MM.1S (cell line): ENCODE data around the gene DSPP.

Experiments used
- DNase-seq: peaks from one replicate; pipeline ENCODE4 v3.0.0-alpha.2; 2015
- H2AFZ ChIP-seq: fragments of 300-600 bp; sonication (generic); 2 replicates; pipeline ENCODE4 v1.6.0; 2016; ENCODE audit warnings: antibody characterized with exemption, low read length
- H3F3A ChIP-seq: fragments of 300-600 bp; sonication (generic); 2 replicates; pipeline ENCODE4 v1.6.1; 2016; ENCODE audit warnings: mild to moderate bottlenecking, antibody characterized with exemption, low read length, moderate library complexity, mixed read lengths; ENCODE audit not compliant: insufficient read depth
- H3K27ac ChIP-seq: fragments of 300-600 bp; sonication (generic); 2 replicates; pipeline ENCODE4 v1.5.1; 2016; ENCODE audit warnings: mild to moderate bottlenecking, low read length
- H3K27me3 ChIP-seq: fragments of 300-600 bp; sonication (generic); replicated peaks from 2 replicates; pipeline ENCODE4 v1.6.0; 2016; ENCODE audit warnings: low read length; ENCODE audit not compliant: insufficient read depth
- H3K36me3 ChIP-seq: fragments of 300-600 bp; sonication (generic); replicated peaks from 2 replicates; pipeline ENCODE4 v1.6.1; 2016; ENCODE audit warnings: mild to moderate bottlenecking, low read length, mixed read lengths; ENCODE audit not compliant: insufficient read depth
- H3K4me1 ChIP-seq: fragments of 300-600 bp; sonication (generic); 2 replicates; pipeline ENCODE4 v1.6.1; 2016; ENCODE audit warnings: low read length, mixed read lengths
- H3K4me2 ChIP-seq: fragments of 300-600 bp; sonication (generic); 2 replicates; pipeline ENCODE4 v1.6.0; 2016; ENCODE audit warnings: low read depth, low read length
- H3K4me3 ChIP-seq: fragments of 300-600 bp; sonication (generic); 2 replicates; pipeline ENCODE4 v1.5.1; 2016; ENCODE audit warnings: low read length, mixed read lengths
- H3K79me2 ChIP-seq: fragments of 300-600 bp; sonication (generic); 2 replicates; pipeline ENCODE4 v1.6.1; 2016; ENCODE audit warnings: mixed run types, low read length, mixed read lengths
- H3K9ac ChIP-seq: fragments of 300-600 bp; sonication (generic); 2 replicates; pipeline ENCODE4 v1.6.1; 2016; ENCODE audit warnings: low read length, mixed read lengths
- H3K9me2 ChIP-seq: fragments of 300-600 bp; sonication (generic); replicated peaks from 2 replicates; pipeline ENCODE4 v1.6.1; 2016; ENCODE audit warnings: mild to moderate bottlenecking, low read length, mixed read lengths; ENCODE audit not compliant: insufficient read depth
- H3K9me3 ChIP-seq: fragments of 300-600 bp; sonication (generic); replicated peaks from 2 replicates; pipeline ENCODE4 v1.6.1; 2016; ENCODE audit warnings: mild to moderate bottlenecking, low read length, mixed read lengths; ENCODE audit not compliant: insufficient read depth
- H4K20me1 ChIP-seq: fragments of 300-600 bp; sonication (generic); 2 replicates; pipeline ENCODE4 v1.6.1; 2016; ENCODE audit warnings: mild to moderate bottlenecking, low read length, moderate library complexity, mixed read lengths; ENCODE audit not compliant: insufficient read depth
- CTCF ChIP-seq: fragments of 300-600 bp; sonication (generic); IDR thresholded peaks from 2 replicates; pipeline ENCODE4 v1.5.1; 2016; ENCODE audit warnings: antibody characterized with exemption, low read length, mixed read lengths
- EZH2 ChIP-seq: fragments of 300-600 bp; sonication (generic); optimal IDR thresholded peaks from 2 replicates; pipeline ENCODE3; 2017; ENCODE audit warnings: low read depth, mild to moderate bottlenecking, antibody characterized with exemption, low read length, mixed read lengths
- EZH2phosphoT487 ChIP-seq: fragments of 300-600 bp; sonication (generic); IDR thresholded peaks from 2 replicates; pipeline ENCODE4 v1.6.1; 2018; ENCODE audit warnings: antibody characterized with exemption, low read length

The DSPP gene

GRCh38 chr4:87633243-87633642 lies 24.9 kb downstream of the DSPP start:
- H3K4me2 ChIP-seq, result no peak overlapping the region
- H3K9me2 ChIP-seq, result no peaks in the 10 kb centered on the region
- H3F3A ChIP-seq, result no peaks in the 10 kb centered on the region
- no peaks in the 10 kb centered on the region for H4K20me1 ChIP-seq
- H2AFZ ChIP-seq, result no peak overlapping the region
- no peaks in the 10 kb centered on the region for H3K4me1 ChIP-seq
- no peak overlapping the region for H3K9ac ChIP-seq
- no peaks in the 10 kb centered on the region for H3K27me3 ChIP-seq
- no peaks in the 10 kb centered on the region for H3K9me3 ChIP-seq
- no peak overlapping the region for H3K4me3 ChIP-seq
- no peak for DNase-seq
- no peak overlapping the region for H3K27ac ChIP-seq
- no peak for TF ChIP-seq EZH2
- no peak for TF ChIP-seq EZH2phosphoT487
- TF ChIP-seq CTCF, result no peak
- H3K79me2 ChIP-seq, result no peaks in the 10 kb centered on the region
- H3K36me3 ChIP-seq, result no peaks in the 10 kb centered on the region

DNA sequence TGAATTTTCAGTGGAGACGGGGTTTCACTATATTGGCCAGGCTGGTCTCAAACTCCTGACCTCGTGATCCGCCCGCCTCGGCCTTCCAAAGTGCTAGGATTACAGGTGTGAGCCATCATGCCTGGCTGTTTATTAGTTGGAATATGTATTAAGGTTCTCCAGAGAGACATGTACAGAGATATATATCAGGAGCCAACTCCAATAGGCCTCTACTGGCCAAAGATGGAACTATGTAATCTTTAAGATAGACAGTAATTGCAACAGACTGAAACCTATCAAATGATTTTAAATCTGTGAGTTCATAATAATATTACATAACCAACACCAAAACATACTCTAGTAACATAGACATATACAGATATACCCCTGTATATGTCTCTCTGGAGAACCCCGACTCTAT lies 36.0 kb downstream of the DSPP start:
- no peaks in the 10 kb centered on the region for H3K27me3 ChIP-seq
- no peaks in the 10 kb centered on the region for H3K79me2 ChIP-seq
- no peaks in the 10 kb centered on the region for H4K20me1 ChIP-seq
- DNase-seq, result no peak
- H3K9ac ChIP-seq, result no peak overlapping the region
- no peak overlapping the region for H3K27ac ChIP-seq
- TF ChIP-seq CTCF (peak; percentile 10; the same call in 1 of the 2 replicates), EZH2phosphoT487 (no peak)
- no peaks in the 10 kb centered on the region for H3K9me2 ChIP-seq
- no peak overlapping the region for H3K4me3 ChIP-seq
- no peak overlapping the region for H2AFZ ChIP-seq
- no peaks in the 10 kb centered on the region for H3F3A ChIP-seq
- no peaks in the 10 kb centered on the region for H3K36me3 ChIP-seq
- H3K4me1 ChIP-seq, result no peaks in the 10 kb centered on the region
- H3K9me3 ChIP-seq, result no peaks in the 10 kb centered on the region
- no peak overlapping the region for H3K4me2 ChIP-seq

DNA sequence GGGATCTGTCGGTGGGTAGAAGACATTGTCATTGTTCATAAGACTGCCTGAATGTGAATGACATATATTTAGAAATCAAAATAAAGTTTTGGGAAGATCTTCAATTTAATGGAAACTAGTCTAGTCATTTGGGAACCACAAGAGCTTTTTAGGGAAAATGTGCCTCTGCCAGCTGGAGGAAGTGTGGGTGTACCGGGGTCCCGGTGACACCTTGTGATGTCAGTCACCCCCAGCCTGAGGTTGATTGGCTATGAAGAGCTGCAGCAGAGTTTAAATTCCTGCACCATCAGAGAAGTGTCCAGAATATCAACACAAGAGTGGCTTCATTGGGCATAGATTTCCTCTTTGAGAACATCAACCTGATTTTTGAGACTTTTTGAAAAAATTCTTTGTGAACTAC lies 41.7 kb downstream of the DSPP start, which contains the start of gene DMP1:
TSS of gene DMP1 (plus strand) at position 301 of the 400 bp plus-strand sequence. CDS start 6,213 bp downstream, outside the sequence.
- H3F3A ChIP-seq, result no peaks in the 10 kb centered on the region
- no peak within 1 kb of the TSS for H3K27ac ChIP-seq
- H2AFZ ChIP-seq, result no peak within 1 kb of the TSS

More for the DNA sequence above, 41.7 kb downstream of the DSPP start, which contains the start of gene DMP1:
- Histone ChIP-seq H3K9me2 (no peaks in the 10 kb centered on the region), H3K4me2 (0 out of 2 replicates have a peak within 1 kb of the TSS, but pooled peaks have one; percentile 10), H3K9me3 (no peaks in the 10 kb centered on the region), H3K4me1 (peaks cover 11% of the 10 kb centered on the region; the same call in 1 of the 2 replicates), H3K4me3 (no peak within 1 kb of the TSS), H3K36me3 (no peaks in the 10 kb centered on the region), H4K20me1 (no peaks in the 10 kb centered on the region), H3K9ac (no peak within 1 kb of the TSS), H3K79me2 (no peaks in the 10 kb centered on the region), H3K27me3 (no peaks in the 10 kb centered on the region)
- TF ChIP-seq EZH2phosphoT487 (no peak), CTCF (no peak), EZH2 (no peak)
- no peak for DNase-seq
